Measurements from ENCODE around the gene STOX2.

STOX2 gene

DNA sequence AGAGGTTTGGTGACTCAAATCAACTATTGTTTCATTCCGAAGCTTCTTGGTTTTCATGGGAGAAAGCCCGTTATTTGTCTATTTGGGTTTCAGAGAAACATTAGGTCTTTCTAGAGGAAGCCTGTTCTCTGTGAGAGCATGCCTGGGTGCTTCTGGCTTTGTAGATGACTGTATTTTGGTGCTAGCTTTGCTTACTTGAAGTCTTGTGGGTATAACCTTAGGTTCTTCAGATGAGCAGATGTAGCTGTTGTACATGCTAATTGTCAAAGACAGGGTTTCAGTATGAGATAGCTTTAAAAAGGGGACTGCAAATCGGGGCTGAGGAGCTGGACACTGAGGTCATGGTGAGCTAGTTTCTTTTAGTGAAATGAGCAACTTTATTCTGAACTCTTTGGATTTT is 7.9 kb upstream of the STOX2 start:
- DNase-seq (ENCODE audit: low spot score) = no peak

GRCh38 chr4:183898456-183898855 is 6.7 kb upstream of the STOX2 start:
- DNase-seq (ENCODE audit: low spot score) = no peak

- no peak for DNase-seq (ENCODE audit: low spot score)
Observed at GRCh38 chr4:183903021-183903760, 1.9 kb upstream of the STOX2 start.

GRCh38 chr4:183905593-183906488 is 734 bp downstream of the STOX2 start:
- no peak for DNase-seq (ENCODE audit: low spot score)

GRCh38 chr4:183906489-183906738 is 1.3 kb downstream of the STOX2 start:
- DNase-seq (ENCODE audit: low spot score) = no peak

- DNase-seq (ENCODE audit: low spot score) = no peak
Observed at GRCh38 chr4:183906739-183907651, 1.9 kb downstream of the STOX2 start.

GRCh38 chr4:183907871-183908683 is 3.0 kb downstream of the STOX2 start:
- DNase-seq (ENCODE audit: low spot score) = no peak

DNA sequence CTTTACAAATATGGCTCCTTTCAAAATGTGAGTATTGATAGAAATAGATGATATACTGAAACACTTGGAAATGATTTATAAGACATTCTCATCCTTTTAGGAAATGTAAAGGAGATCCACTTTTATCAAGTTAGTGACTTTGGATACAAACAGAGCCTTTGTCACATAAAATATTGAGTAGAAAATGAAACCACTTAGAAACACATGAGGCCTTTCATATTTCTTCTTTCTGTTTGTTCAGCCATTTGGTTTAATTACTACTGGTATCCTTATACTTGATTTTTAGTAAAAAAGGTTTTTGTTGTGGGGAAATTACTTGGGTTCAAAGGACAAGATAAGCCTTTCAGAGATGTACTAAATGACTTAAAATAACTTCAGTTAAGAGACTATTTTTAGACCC is 4.1 kb downstream of the STOX2 start:
- no peak for DNase-seq (ENCODE audit: low spot score)

DNA sequence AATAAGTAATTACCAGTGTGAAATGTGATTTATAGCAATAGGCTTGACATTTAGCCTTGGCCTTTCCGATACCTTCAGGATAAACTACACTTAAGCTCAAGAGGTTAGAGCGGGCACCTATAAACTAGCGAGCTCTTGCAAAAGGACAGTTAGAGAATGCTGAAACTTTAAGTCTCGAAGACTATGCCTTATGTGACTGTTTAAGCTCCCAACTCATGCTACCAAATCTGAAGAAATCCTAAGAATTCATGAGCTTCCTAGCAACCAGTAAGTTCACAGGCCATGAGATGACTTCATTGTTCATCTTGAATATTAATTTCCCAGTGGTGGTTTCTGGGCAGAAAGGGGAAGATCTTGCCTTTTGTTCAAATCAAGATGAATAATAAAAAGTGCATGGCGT is 4.7 kb downstream of the STOX2 start:
- DNase-seq (ENCODE audit: low spot score) = no peak

- no peak for DNase-seq (ENCODE audit: low spot score)
Observed at GRCh38 chr4:183912585-183912984, 7.5 kb downstream of the STOX2 start.

DNA sequence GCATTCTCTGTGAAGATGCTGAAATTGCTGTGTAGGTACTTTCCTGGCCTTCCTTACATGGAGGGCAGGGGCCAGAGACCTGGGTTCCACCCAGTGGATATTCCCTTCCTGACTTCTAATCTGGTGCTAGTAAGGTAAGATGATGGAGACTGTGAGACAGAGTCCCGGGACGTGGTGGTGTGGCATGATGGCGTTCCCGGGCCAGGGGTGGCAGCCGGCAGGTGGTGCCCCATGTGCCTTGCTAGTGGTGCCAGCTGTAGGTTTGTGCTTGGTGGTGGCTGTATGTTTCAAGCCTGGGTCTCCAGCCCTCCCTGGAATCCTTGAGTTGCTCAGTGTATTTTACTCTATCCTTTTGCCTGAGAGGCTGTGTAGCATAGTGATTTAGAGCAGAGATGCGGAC is 10.9 kb downstream of the STOX2 start:
- DNase-seq (ENCODE audit: low spot score) = no peak

DNA sequence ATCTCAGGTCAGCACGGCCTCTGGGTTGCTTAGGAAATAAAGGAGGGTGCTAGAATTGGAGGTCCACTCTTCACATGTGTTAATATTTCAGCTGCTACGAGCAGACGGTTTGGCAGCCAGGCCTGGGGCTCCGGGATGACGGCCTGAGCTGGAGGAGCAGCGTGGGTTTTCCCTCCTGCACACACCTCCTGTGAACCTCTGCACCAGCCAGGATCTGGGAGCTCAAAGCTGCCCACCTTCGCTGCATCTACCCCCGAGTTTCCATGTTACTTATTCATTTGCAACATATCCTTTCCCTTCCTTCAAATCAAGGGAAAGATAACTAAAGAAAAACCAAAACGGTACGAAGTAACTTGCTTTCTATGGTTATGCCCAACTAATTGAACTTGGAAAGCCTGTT is 13.6 kb downstream of the STOX2 start:
- no peak for DNase-seq (ENCODE audit: low spot score)

DNA sequence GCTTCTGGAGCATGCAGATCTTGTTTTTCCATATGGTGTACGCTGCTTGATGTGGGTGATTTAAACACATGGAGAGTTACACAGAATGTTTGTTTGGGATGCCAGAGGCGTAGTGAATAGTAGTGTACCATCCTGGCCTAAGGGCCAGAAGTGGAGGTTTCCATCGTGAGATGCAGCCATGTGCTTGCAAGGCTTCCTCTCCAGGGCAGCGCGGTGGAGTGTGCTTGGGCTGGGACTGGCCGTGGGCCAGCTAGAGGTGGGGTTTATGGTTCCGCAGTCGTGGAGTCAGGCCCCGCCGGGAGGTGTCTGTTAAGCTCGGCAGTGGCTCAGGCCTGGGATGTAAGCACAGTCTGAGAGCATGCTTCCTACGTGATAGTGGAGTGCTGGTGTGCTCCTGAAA is 14.0 kb downstream of the STOX2 start:
- DNase-seq (ENCODE audit: low spot score) = no peak

GRCh38 chr4:183920512-183920911 is 15.4 kb downstream of the STOX2 start:
- DNase-seq (ENCODE audit: low spot score) = no peak

GRCh38 chr4:183921335-183921734 is 16.2 kb downstream of the STOX2 start:
- DNase-seq (ENCODE audit: low spot score) = no peak

DNA sequence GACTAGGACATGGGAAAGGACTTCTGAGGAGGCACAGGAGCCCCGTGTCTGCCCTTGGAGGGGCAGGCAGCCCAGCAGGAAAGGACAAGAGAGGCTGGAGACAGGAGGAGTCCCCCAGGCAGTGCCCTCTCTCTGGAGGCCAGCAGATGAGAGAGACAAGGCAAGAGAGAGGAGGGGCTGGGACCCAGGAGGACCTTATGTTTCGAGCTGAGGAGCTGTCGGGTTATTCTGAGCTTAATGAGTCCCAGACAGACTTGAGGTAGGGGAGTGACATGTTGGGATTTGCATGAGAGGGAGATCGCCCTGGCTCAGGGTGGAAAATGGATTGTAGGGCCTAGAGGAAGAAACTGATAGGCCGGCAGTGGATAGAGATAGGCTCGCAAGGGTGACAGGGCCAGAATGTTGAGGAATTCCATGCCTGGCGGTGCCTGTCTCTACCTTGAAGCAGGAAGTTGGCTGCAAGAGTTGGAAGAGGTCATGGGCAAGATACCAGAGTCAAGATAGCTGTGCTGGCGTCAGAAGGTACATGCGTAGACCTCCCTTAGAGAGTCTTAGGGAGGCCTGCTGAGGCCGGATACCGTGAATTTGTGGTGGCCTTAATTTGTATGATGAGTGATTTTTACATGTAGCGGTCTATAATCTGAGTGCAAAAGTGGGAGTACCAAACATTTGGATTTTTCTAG is 19.4 kb downstream of the STOX2 start:
- DNase-seq (ENCODE audit: low spot score) = no peak

DNA sequence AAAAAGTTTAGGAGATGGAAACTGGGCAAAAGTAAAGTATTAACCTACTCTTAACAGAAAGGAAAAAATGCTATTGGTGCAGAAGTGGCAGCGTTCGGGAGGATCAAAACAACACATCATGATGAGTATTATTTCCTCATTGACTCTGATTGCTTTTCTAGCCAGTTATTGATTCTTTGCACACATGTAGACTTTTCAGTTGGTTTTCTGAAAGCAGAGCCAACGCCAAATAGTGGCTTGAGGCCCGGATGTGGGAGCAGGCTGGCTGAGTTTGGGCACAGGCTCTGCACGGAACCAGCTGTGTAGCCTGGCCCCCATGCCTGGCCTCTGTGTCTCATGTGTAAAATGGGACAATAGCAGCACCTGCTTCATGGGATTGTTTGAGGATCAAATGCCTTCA is 21.8 kb downstream of the STOX2 start:
- no peak for DNase-seq (ENCODE audit: low spot score)

- no peak for DNase-seq (ENCODE audit: low spot score)
Observed at GRCh38 chr4:183932576-183932975, 27.5 kb downstream of the STOX2 start.

GRCh38 chr4:183934761-183935160 is 29.7 kb downstream of the STOX2 start:
- DNase-seq (ENCODE audit: low spot score) = no peak

GRCh38 chr4:183935355-183936005 is 30.4 kb downstream of the STOX2 start:
- DNase-seq (ENCODE audit: low spot score) = no peak

GRCh38 chr4:183936047-183936446 is 30.9 kb downstream of the STOX2 start:
- no peak for DNase-seq (ENCODE audit: low spot score)
